SK-N-SH treated with all-trans-retinoic acid at 6 μM for 48 hours (cell line): Measurements from ENCODE around the gene EPB41L2.

Experiments used
- ATAC-seq: fragments of 200-7000 bp; cut with Tn5 transposase; 3 replicates; pipeline ENCODE4 v1.9.1; 2020; ENCODE audit warnings: mild to moderate bottlenecking, moderate library complexity
- ARNTL ChIP-seq: fragments of 450-650 bp; formaldehyde crosslinking; IDR thresholded peaks from 2 replicates; pipeline ENCODE4 v1.5.0; 2020; ENCODE audit warnings: low read depth, mild to moderate bottlenecking, moderate library complexity, borderline replicate concordance
- BACH2 ChIP-seq: fragments of 250-450 bp; sonication (Bioruptor Pico); IDR thresholded peaks from 2 replicates; pipeline ENCODE4 v1.9.0; 2021; ENCODE audit warnings: mild to moderate bottlenecking, borderline replicate concordance
- CREB5 ChIP-seq: fragments of 250-450 bp; sonication (Bioruptor Pico); IDR thresholded peaks from 2 replicates; pipeline ENCODE4 v1.5.1; 2020; ENCODE audit warnings: low read depth, mild to moderate bottlenecking, moderate library complexity
- CSDC2 ChIP-seq: fragments of 250-450 bp; sonication (Bioruptor Pico); IDR thresholded peaks from 2 replicates; pipeline ENCODE4 v1.5.0; 2020; ENCODE audit warnings: mild to moderate bottlenecking, moderate library complexity
- CSRNP3 ChIP-seq: fragments of 250-450 bp; sonication (Bioruptor Pico); IDR thresholded peaks from 2 replicates; pipeline ENCODE4 v1.5.1; 2021; ENCODE audit warnings: mild to moderate bottlenecking, moderate library complexity
- ESRRG ChIP-seq: fragments of 250-450 bp; sonication (Bioruptor Pico); IDR thresholded peaks from 2 replicates; pipeline ENCODE4 v1.6.1; 2021; ENCODE audit warnings: mild to moderate bottlenecking
- GLIS3 ChIP-seq: fragments of 250-450 bp; sonication (Bioruptor Pico); IDR thresholded peaks from 2 replicates; pipeline ENCODE4 v1.5.0; 2020; ENCODE audit warnings: mild to moderate bottlenecking, moderate library complexity
- ISL1 ChIP-seq: fragments of 250-450 bp; sonication (Bioruptor Pico); IDR thresholded peaks from 2 replicates; pipeline ENCODE4 v2.1.2; 2022; ENCODE audit warnings: mild to moderate bottlenecking, moderate library complexity
- OSR1 ChIP-seq: fragments of 250-450 bp; sonication (Bioruptor Pico); IDR thresholded peaks from 2 replicates; pipeline ENCODE4 v1.8.0; 2022; ENCODE audit warnings: moderate library complexity, mild to moderate bottlenecking, inconsistent platforms
- PATZ1 ChIP-seq: fragments of 250-450 bp; sonication (Bioruptor Pico); IDR thresholded peaks from 2 replicates; pipeline ENCODE4 v1.8.0; 2020; ENCODE audit warnings: mild to moderate bottlenecking, moderate library complexity, borderline replicate concordance
- POU6F1 ChIP-seq: fragments of 250-450 bp; sonication (Bioruptor Pico); IDR thresholded peaks from 2 replicates; pipeline ENCODE4 v1.8.0; 2021; ENCODE audit warnings: low read depth, mild to moderate bottlenecking, moderate library complexity, borderline replicate concordance
- PPARA ChIP-seq: fragments of 250-450 bp; sonication (Bioruptor Pico); IDR thresholded peaks from 2 replicates; pipeline ENCODE4 v1.5.0; 2020; ENCODE audit warnings: mild to moderate bottlenecking, borderline replicate concordance
- RARB ChIP-seq: fragments of 250-450 bp; sonication (Bioruptor Pico); IDR thresholded peaks from 2 replicates; pipeline ENCODE4 v1.8.0; 2021; ENCODE audit warnings: mild to moderate bottlenecking, moderate library complexity
- SNAI2 ChIP-seq: fragments of 250-450 bp; sonication (Bioruptor Pico); IDR thresholded peaks from 2 replicates; pipeline ENCODE4 v1.5.0; 2020; ENCODE audit warnings: mild to moderate bottlenecking, moderate library complexity
- TCF4 ChIP-seq: fragments of 250-450 bp; sonication (Bioruptor Pico); IDR thresholded peaks from 2 replicates; pipeline ENCODE4 v1.8.0; 2021; ENCODE audit warnings: mild to moderate bottlenecking, moderate library complexity, borderline replicate concordance
- TOX ChIP-seq: fragments of 250-450 bp; sonication (Bioruptor Pico); IDR thresholded peaks from 2 replicates; pipeline ENCODE4 v1.8.0; 2021; ENCODE audit warnings: mild to moderate bottlenecking, moderate library complexity, borderline replicate concordance
- ZC3H10 ChIP-seq: fragments of 250-450 bp; sonication (Bioruptor Pico); IDR thresholded peaks from 2 replicates; pipeline ENCODE4 v1.5.1; 2021; ENCODE audit warnings: mild to moderate bottlenecking, moderate library complexity
- ZFP3 ChIP-seq: fragments of 250-450 bp; sonication (Bioruptor Pico); IDR thresholded peaks from 2 replicates; pipeline ENCODE4 v1.5.0; 2020; ENCODE audit warnings: mild to moderate bottlenecking, moderate library complexity
- ZFP30 ChIP-seq: fragments of 450-650 bp; formaldehyde crosslinking; IDR thresholded peaks from 2 replicates; pipeline ENCODE4 v1.5.0; 2022; ENCODE audit warnings: mild to moderate bottlenecking, moderate library complexity
- ZNF565 ChIP-seq: fragments of 450-650 bp; formaldehyde crosslinking; conservative IDR thresholded peaks from 2 replicates; pipeline ENCODE4 v1.5.0; 2020; ENCODE audit warnings: low read depth, mild to moderate bottlenecking, moderate library complexity
- ZNF70 ChIP-seq: fragments of 450-650 bp; formaldehyde crosslinking; IDR thresholded peaks from 2 replicates; pipeline ENCODE4 v1.5.0; 2020; ENCODE audit warnings: mild to moderate bottlenecking, moderate library complexity
- TF ChIP-seq, protein P1 (sequence below): fragments of 250-450 bp; sonication (Bioruptor Pico); IDR thresholded peaks from 2 replicates; pipeline ENCODE4 v1.5.0; 2020; ENCODE audit warnings: mild to moderate bottlenecking, moderate library complexity

Gene EPB41L2

GRCh38 chr6:131027326-131027725 is 35.7 kb downstream of the EPB41L2 start (continued):
- no peak for TF ChIP-seq CREB5
- no peak for TF ChIP-seq RARB (CRISPR knock-in tag)
- TF ChIP-seq, all 23 proteins: peak for 0

DNA sequence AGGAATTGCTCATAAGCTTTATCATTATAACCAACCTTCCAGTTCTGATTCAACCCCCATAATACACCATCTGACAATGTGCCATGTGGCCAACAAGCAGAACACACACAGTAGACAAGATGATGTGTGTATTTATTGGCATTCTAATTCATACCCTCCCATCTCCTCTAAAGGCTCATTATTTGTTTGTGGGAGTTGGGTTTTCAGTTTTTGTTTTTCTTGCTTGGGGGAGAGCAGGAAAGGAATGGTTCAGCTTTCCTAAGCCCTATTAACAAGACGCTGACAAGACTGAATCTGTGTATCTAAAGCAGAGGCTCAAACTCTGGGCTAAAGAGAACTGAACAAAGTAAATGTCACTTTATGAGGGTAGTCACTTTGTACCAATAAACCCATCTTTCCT is 36.8 kb downstream of the EPB41L2 start:
- ATAC-seq, result no peak
- no peak for TF ChIP-seq ISL1 (CRISPR knock-in tag)
- no peak for TF ChIP-seq ARNTL
- no peak for TF ChIP-seq PATZ1 (CRISPR knock-in tag)
- no peak for TF ChIP-seq ZNF565 (CRISPR knock-in tag)
- TF ChIP-seq, protein P1, sequence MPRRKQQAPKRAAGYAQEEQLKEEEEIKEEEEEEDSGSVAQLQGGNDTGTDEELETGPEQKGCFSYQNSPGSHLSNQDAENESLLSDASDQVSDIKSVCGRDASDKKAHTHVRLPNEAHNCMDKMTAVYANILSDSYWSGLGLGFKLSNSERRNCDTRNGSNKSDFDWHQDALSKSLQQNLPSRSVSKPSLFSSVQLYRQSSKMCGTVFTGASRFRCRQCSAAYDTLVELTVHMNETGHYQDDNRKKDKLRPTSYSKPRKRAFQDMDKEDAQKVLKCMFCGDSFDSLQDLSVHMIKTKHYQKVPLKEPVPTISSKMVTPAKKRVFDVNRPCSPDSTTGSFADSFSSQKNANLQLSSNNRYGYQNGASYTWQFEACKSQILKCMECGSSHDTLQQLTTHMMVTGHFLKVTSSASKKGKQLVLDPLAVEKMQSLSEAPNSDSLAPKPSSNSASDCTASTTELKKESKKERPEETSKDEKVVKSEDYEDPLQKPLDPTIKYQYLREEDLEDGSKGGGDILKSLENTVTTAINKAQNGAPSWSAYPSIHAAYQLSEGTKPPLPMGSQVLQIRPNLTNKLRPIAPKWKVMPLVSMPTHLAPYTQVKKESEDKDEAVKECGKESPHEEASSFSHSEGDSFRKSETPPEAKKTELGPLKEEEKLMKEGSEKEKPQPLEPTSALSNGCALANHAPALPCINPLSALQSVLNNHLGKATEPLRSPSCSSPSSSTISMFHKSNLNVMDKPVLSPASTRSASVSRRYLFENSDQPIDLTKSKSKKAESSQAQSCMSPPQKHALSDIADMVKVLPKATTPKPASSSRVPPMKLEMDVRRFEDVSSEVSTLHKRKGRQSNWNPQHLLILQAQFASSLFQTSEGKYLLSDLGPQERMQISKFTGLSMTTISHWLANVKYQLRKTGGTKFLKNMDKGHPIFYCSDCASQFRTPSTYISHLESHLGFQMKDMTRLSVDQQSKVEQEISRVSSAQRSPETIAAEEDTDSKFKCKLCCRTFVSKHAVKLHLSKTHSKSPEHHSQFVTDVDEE (CRISPR knock-in tag), result no peak
- TF ChIP-seq OSR1 (CRISPR knock-in tag), result no peak
- no peak for TF ChIP-seq BACH2 (CRISPR knock-in tag)
- TF ChIP-seq POU6F1 (CRISPR knock-in tag), result no peak
- no peak for TF ChIP-seq CSDC2
- no peak for TF ChIP-seq ZFP3 (CRISPR knock-in tag)
- TF ChIP-seq CREB5, result no peak
- TF ChIP-seq RARB (CRISPR knock-in tag), result no peak
- no peak for TF ChIP-seq CSRNP3 (CRISPR knock-in tag)
- TF ChIP-seq PPARA (CRISPR knock-in tag), result no peak
- TF ChIP-seq TOX (CRISPR knock-in tag), result no peak
- no peak for TF ChIP-seq ZC3H10 (CRISPR knock-in tag)
- TF ChIP-seq, all 23 proteins: peak for 0

- no peak for ATAC-seq
- TF ChIP-seq RARB (CRISPR knock-in tag) (no peak), ISL1 (CRISPR knock-in tag) (no peak), SNAI2 (CRISPR knock-in tag) (no peak), CSRNP3 (CRISPR knock-in tag) (no peak), ZC3H10 (CRISPR knock-in tag) (no peak), PATZ1 (CRISPR knock-in tag) (no peak), ZFP30 (CRISPR knock-in tag) (no peak), ZNF70 (CRISPR knock-in tag) (no peak), PPARA (CRISPR knock-in tag) (no peak), GLIS3 (CRISPR knock-in tag) (no peak), OSR1 (CRISPR knock-in tag) (no peak), ESRRG (CRISPR knock-in tag) (no peak), TCF4 (CRISPR knock-in tag) (no peak), ZNF565 (CRISPR knock-in tag) (no peak), ARNTL (no peak)
Measured at GRCh38 chr6:131024565-131024964, 38.5 kb downstream of the EPB41L2 start.
